NCI-H2107 treated with DMSO at 0.1 percent for 48 hours (cell line): Measurements from ENCODE around the gene RHBDL2.
"Not testable (repeated sequence)": the region's sequence is repeated elsewhere in the genome, so short reads cannot be mapped to it uniquely, and the experiment has no call there.

Source experiments
- DNase-seq: peaks from one replicate; lab custom pipeline; 2025; ENCODE audit not compliant: unreplicated experiment; lab: John Stamatoyannopoulos, UW

The RHBDL2 gene

DNA sequence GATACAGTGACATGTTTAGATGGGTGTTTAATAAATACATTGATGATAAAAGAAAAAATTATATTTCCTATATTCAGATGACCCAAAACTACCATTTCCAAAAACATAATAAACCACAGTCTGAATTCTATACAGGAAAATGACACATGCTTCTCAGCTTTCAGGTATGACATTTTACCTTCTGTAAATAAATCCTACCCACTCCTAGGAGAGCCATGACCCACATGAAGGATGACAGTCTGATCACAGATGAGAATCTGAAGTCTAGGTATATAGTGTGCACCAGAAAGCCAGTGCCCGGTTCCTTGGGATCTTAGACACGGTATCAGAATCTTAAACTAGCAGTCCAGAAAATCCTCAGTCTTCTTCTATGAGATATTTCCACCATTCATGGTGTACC is 56.5 kb downstream of the RHBDL2 start:
- DNase-seq = peak; percentile 93

- no peak for DNase-seq
These were observed 60.1 kb downstream of the RHBDL2 start, which contains the start of gene GJA9 for GRCh38 chr1:38881487-38881886. Gene GJA9, minus strand, starts transcription at chr1:38881587. Its CDS starts 5,489 bp downstream, at chr1:38876098.

- no peak for DNase-seq
These were observed 65.8 kb downstream of the RHBDL2 start for GRCh38 chr1:38875811-38876210.

DNA sequence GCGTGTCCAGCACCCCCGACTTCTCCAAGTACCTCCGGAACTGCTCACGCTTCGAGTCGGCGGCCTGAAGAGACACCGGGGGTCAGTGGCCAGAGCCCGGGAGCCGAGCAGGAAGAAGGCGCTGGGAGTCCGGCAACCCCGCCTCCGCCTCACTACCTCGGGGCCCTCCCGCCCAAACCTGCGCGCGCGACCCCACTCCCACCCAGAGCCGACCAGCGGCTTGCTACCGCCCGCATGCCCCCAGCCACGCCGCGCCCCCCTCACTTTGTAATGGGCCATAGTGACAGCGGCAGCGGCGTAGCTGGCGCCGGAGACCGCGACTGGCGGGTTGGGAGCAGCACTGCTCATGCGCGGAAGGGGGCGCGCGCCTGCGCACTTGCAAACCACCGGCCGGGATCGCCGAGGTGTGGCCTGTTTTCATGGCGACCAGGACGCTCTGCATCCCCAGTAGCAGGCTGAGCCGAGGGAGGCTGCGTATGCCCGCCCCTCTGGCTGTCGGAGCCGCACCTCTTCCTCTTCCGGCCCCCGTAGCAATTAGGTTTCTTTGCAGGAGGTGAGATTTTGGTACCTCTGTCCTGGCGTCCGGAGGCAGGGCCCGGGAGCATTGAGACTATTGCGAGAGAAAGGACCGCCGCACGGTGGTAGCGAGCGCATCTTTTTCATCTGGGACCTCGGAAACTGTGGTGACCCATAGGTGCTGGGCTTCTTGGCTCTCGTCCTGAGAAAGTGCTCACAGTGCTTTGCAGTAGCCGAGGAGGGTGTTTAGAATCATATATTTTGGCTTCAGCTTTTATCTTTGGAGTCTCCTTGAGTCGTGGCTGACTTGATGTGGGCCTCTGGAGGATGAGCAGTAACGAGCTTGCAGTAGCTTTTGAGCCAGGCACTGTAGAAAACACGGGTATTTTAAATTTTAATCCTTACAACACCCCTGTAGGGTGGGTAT is 68.3 kb downstream of the RHBDL2 start, which contains the start of gene MYCBP:
Gene MYCBP, minus strand, starts transcription at position 322 of the 943 bp plus-strand sequence. Its CDS starts 43 bp downstream, at position 279.
- peak; percentile 100 for DNase-seq

DNA sequence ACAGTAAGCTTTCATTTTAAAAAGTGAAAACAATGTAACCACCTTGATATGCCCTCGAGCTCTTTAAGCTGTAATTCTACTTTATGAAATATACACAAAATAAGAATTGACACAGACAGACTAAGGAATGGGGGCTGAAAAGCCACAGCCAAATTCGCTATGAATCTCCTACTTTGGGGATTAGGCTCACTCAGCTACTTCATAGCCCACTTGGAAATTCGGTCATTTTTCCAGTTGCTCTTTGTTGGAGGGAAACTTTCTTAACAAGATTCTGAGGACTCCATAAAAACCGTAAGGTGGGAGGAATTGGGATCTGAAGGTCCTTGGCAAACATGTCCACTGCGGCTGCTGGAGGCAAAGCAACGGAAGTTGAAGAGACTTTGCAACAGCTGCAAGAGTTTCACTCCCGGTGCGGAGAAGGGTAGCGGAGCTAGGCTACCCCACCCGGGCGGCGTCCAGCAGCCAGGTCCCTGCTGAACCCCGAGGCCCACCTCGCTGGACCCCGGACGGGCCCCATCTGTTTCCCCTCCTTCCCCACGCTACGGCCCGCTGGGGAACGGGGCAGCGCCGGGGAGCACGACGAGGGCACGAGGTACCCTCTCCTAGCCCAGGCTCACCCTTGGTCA is 69.1 kb downstream of the RHBDL2 start:
- peak; percentile 94 for DNase-seq

GRCh38 chr1:38870996-38871395 is 70.6 kb downstream of the RHBDL2 start:
- DNase-seq = no peak

- DNase-seq = no peak
These were observed 74.4 kb downstream of the RHBDL2 start for GRCh38 chr1:38867208-38867607.

DNA sequence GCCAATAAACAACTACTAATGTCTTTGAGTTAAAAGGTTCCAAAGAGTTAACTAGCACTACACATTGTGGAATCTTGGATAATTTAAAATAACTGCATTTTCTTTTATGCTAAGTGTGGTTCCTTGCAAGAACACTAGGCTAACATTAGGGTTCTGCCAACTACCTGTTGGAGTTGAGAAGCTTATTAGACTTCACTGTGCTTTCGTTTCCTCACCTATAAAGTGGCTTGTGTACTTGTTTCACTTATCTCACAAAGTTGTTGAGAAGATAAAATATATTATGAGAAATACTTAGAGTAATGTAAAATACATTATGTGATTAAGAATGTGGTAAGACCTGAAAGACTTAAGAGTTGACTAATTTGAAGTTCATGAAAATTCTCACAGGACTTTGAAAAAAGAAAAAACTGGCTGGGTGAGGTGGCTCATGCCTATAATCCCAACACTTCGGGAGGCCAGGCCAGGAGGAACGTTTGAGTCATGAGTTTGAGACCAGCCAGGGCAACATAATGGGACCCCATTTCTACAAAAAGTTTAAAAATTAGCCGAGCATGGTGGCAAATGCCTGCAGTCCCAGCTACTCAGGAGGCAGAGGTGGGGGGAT is 76.4 kb downstream of the RHBDL2 start:
- no peak for DNase-seq

DNA sequence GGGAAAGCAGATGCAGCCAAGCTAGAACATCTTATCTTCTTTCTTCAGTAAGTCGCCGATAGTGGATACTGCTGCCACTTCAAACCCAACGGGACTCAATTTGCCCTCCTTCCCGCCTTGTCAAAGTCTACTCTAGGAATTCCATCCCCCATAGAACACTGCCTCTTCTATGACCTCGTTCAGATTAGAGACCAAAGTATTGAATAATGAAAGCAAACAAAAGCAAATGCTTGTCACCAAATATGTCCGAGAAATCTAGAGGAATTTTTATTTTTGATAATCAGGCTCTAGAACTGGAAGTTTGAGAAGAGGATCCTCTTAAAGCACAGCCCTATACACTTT is 81.2 kb downstream of the RHBDL2 start:
- DNase-seq = peak; percentile 100

DNA sequence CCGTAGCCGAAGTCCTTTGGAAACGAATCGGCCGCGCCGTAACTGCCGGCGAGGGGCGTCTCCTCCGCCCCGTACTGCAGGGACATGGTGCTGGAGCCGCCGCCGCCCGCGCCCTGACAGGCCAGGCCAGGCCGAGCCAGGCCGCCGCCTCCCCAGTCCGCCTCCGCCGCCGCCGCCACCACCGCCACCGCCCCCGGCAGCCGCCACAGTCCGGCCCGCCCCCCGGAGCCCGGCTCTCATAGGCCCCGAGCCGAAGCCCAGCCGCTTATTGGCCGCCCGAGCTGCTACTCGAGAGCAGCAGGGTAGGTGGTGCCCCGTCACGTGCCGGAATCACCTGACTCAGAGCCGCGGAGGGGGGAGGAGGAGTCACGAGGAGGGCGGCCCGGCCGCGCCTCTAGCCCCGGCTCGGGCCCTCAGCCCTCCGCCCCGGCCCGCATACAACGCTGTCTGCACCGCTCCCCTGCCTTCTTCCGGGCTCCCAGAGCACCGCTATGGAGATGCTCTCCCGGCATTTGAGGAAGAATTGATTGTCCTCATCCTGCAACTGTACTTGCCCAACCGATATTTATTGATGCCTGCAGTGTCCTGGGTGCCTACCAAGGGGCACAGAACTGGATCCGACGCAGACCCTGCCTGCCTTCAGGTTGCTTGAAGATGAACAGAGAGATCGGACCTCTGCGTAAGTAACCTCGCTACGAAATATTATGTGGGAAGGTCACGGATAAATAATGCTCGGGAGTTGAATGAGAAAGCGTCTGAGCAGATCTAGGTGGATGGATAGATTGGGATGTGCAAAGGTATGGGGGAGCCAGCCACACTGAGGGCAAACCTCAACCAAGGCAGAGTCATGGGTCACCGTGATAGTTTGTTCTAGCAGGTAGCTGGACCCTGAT is 81.8 kb downstream of the RHBDL2 start, which contains the start of gene RRAGC:
Gene RRAGC, minus strand, starts transcription at position 212 of the 893 bp plus-strand sequence. Its CDS starts 126 bp downstream, at position 86.
- DNase-seq = peak; percentile 100

GRCh38 chr1:38858833-38859560 is 82.6 kb downstream of the RHBDL2 start:
- DNase-seq = peak; percentile 100

- DNase-seq = no peak
These were observed 88.8 kb downstream of the RHBDL2 start for GRCh38 chr1:38852780-38853179.

DNA sequence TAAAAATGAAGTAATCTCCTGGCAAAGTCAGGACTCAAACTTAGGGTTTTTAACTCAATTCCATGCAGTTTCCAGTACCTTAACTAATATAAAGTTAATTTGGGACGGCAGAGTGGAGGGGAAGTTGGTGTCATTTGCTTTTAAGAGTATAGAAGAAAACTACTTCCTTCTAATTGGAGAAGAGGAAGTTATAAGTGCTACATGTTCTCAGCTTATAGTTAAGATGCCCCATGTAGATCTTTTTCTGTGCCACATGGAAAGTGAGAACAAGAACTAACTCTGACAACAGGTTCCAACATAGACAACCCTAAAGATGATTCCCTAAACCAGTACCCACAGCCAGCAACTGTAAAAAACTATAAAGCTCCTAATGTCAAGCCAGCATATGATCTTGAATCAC is 93.6 kb downstream of the RHBDL2 start:
- no peak for DNase-seq

DNA sequence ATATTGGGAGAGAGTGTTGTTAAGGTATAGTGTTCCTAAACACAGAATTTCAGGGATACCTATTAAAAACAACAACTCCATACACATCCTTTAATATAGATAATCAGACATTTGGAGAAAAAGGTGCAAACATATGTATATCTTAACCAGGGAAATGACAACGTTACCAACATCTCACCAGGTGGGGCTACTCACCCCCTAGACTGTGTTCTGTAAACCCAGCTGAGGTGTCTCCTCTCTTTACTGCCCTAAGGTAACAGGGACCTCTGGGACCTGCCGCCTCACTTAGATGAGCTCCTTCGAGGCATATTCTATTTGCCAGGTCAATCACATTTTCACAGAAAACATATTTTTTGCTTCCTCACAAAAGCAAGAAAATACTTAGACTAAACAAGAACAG is 95.4 kb downstream of the RHBDL2 start:
- no peak for DNase-seq

DNA sequence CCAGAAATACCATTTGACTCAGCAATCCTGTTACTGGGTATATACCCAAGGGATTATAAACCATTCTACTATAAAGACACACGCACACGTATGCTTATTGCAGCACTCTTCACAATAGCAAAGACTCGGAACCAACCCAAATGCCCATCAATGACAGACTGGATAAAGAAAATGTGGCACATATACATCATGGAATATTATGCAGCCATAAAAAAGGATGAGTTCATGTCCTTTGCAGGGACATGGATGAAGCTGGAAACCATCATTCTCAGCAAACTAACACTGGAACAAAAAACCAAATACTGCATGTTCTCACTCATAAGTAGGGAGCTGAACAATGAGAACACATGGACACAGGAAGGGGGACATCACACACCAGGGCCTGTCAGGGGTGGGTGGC is 96.5 kb downstream of the RHBDL2 start:
- not testable (repeated sequence) for DNase-seq

- DNase-seq = no peak
These were observed 101.3 kb downstream of the RHBDL2 start for GRCh38 chr1:38840281-38840680.

- DNase-seq = no peak
These were observed 102.3 kb downstream of the RHBDL2 start for GRCh38 chr1:38839363-38839762.

- not testable (repeated sequence) for DNase-seq
These were observed 105.3 kb downstream of the RHBDL2 start for GRCh38 chr1:38836316-38836715.
